ENCODE data around the gene DIAPH1. TPM values are rescaled to one million over a fixed set of nuclear protein-coding genes. Genes with fewer than 3 reads are reported as not detected.

The DIAPH1 gene
- total RNA-seq, 1 experiment from 2014 or later: 142 TPM

DNA sequence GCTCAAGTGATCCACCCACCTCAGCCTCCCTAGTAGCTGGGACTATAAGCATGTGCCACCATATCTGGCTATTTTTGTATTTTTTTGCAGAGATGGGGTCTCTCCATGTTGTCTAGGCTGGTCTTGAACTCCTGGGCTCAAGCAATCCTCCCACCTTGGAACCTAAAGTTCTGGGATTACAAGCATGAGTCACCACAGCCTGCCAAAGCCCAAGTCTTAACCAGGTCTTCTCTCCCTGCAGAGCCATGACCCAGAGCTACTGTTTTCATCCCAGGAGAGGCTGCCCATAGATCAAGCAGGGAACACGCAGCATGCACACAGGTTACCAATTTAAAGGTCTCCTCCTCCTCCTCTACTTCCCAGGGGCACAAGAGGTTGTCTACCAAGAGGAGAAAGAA is 100.2 kb downstream of the DIAPH1 start:
- BruUV-seq (replicated peaks): no TSS peak
- POLR2A ChIA-PET: no interaction called here

More for the DNA sequence above, 100.2 kb downstream of the DIAPH1 start:
- no peaks in the 10 kb centered on the region for H3K27me3 ChIP-seq (ENCODE audit: insufficient read depth, low read length)
- no peak for DNase-seq (ENCODE audit: low read depth, low spot score)
- no peaks in the 10 kb centered on the region for H3K9me3 ChIP-seq (ENCODE audit: control insufficient read depth in 1 of 2, insufficient read depth in 1 of 2, low read depth in 1 of 2, low read length in 2 of 2)
- peaks cover 6 to 44% of the 10 kb centered on the region in 2 experiments; a peak in 2 of 4 replicates for H3K36me3 ChIP-seq (ENCODE audit: control insufficient read depth in 1 of 2, insufficient read depth in 2 of 2, low read length in 2 of 2)
- intact Hi-C loops (cut with micrococcal nuclease): loop anchor here (5.0 kb wide), 1 partner anchor 791 kb away; no protein-coding TSS in a partner anchor
- ChIA-PET RAD21 (ENCODE audit: low non-redundant PET in 1 of 2, low total read pairs in 2 of 2, uncharacterized antibody in 2 of 2, unreplicated experiment in 2 of 2) (no interaction called here), CTCF (no interaction called here)
- no peak overlapping the region for H3K9ac ChIP-seq (ENCODE audit: low read length)
- H3K9me2 ChIP-seq (ENCODE audit: insufficient read depth): no peaks in the 10 kb centered on the region
- no peak overlapping the region for H3K4me3 ChIP-seq (replicated peaks in 1 of 2; ENCODE audit: low read depth in 1 of 2, low read length in 2 of 2)
- TF ChIP-seq POLR2A (IDR thresholded peaks at IDR 0.05; ENCODE audit: borderline replicate concordance, extremely low read depth, insufficient read depth, insufficient read length) (no peak), YY1 (IDR thresholded peaks at IDR 0.05; ENCODE audit: extremely low read depth, insufficient replicate concordance, low read depth, low read length) (no peak), ZBTB33 (IDR thresholded peaks at IDR 0.05; ENCODE audit: extremely low read depth, insufficient replicate concordance, low read length) (no peak), CEBPB (IDR thresholded peaks at IDR 0.05; ENCODE audit: low read depth) (no peak), JUND (IDR thresholded peaks at IDR 0.05) (no peak), CTCF (IDR thresholded peaks at IDR 0.05 in 2 of 3, conservative IDR thresholded peaks at IDR 0.05 in 1 of 3; ENCODE audit: borderline replicate concordance in 1 of 3, insufficient read depth in 1 of 3, low read depth in 2 of 3, low read length in 2 of 3) (no peak), TCF7L2 (IDR thresholded peaks at IDR 0.05; ENCODE audit: borderline replicate concordance, extremely low read depth, insufficient read depth, insufficient read length) (no peak), EZH2 (IDR thresholded peaks at IDR 0.05) (no peak), EGR1 (IDR thresholded peaks at IDR 0.05; ENCODE audit: low read depth) (no peak), EZH2phosphoT487 (IDR thresholded peaks at IDR 0.05; ENCODE audit: borderline replicate concordance) (no peak), REST (IDR thresholded peaks at IDR 0.05; ENCODE audit: low read depth) (no peak), CBX3 (IDR thresholded peaks at IDR 0.05; ENCODE audit: low read depth) (no peak), SP1 (IDR thresholded peaks at IDR 0.05; ENCODE audit: low read depth) (no peak), ZFX (IDR thresholded peaks at IDR 0.05) (no peak), ELF1 (IDR thresholded peaks at IDR 0.05; ENCODE audit: borderline replicate concordance, low read depth) (no peak)
- peaks cover 36 to 61% of the 10 kb centered on the region in 2 experiments for H3K4me1 ChIP-seq (ENCODE audit: control insufficient read depth in 1 of 2, insufficient read depth in 2 of 2, low read length in 2 of 2)
- no peak for ATAC-seq
- no peak overlapping the region for H2AFZ ChIP-seq (ENCODE audit: low read depth, low read length, poor library complexity, severe bottlenecking)
- no peak overlapping the region for H3K27ac ChIP-seq (ENCODE audit: low read depth, low read length)
- peaks cover 9% of the 10 kb centered on the region; the same call in 1 of the 2 replicates for H3K79me2 ChIP-seq (ENCODE audit: insufficient read depth, low read length)
- no peak overlapping the region for H3K4me2 ChIP-seq (ENCODE audit: low read length)
- no peaks in the 10 kb centered on the region for H4K20me1 ChIP-seq (ENCODE audit: insufficient read depth)

All from HCT116 (cell line).